Measurements from ENCODE around the gene CHAC2.

Gene CHAC2

DNA sequence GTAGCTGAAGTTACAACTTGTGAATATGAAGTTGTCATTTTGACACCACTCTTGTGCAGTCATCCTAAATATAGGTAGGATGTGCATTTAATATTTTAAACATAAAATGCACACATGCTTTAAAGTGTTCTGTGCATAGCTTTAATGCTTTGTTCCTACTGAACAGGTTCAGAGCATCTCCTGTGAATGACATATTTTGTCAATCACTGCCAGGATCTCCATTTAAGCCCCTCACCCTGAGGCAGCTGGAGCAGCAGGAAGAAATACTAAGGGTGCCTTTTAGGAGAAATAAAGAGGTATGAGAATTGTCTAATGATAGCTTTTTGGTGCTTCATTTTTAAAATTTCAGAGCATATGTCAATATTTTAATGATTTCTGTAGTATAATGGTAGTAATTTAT lies 33.9 kb downstream of the CHAC2 start:
- TF ChIP-seq ZBTB7A (IDR thresholded peaks at IDR 0.05; ENCODE audit: low read depth) = no peak
- TF ChIP-seq, protein P1, sequence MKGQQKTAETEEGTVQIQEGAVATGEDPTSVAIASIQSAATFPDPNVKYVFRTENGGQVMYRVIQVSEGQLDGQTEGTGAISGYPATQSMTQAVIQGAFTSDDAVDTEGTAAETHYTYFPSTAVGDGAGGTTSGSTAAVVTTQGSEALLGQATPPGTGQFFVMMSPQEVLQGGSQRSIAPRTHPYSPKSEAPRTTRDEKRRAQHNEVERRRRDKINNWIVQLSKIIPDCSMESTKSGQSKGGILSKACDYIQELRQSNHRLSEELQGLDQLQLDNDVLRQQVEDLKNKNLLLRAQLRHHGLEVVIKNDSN (IDR thresholded peaks at IDR 0.05) = no peak
- TF ChIP-seq FOXM1 (IDR thresholded peaks at IDR 0.05; ENCODE audit: borderline replicate concordance, low read depth) = no peak
- TF ChIP-seq TEAD4 (IDR thresholded peaks at IDR 0.05) = no peak
- TF ChIP-seq TAF1 (IDR thresholded peaks at IDR 0.05; ENCODE audit: low read depth) = no peak
- no peak for TF ChIP-seq CEBPB (IDR thresholded peaks at IDR 0.05)
- TF ChIP-seq EP300 (IDR thresholded peaks at IDR 0.05; ENCODE audit: borderline replicate concordance) = no peak
- TF ChIP-seq EGR1 (IDR thresholded peaks at IDR 0.05) = no peak

- TF ChIP-seq ZBTB7A (IDR thresholded peaks at IDR 0.05; ENCODE audit: low read depth) = no peak
- no peak for TF ChIP-seq MAX (IDR thresholded peaks at IDR 0.05)
- no peak for TF ChIP-seq RAD21 (IDR thresholded peaks at IDR 0.05; ENCODE audit: low read depth)
- no peak for TF ChIP-seq YY1 (IDR thresholded peaks at IDR 0.05; ENCODE audit: low read depth)
Observed at GRCh38 chr2:53802617-53803151, 35.1 kb downstream of the CHAC2 start.

DNA sequence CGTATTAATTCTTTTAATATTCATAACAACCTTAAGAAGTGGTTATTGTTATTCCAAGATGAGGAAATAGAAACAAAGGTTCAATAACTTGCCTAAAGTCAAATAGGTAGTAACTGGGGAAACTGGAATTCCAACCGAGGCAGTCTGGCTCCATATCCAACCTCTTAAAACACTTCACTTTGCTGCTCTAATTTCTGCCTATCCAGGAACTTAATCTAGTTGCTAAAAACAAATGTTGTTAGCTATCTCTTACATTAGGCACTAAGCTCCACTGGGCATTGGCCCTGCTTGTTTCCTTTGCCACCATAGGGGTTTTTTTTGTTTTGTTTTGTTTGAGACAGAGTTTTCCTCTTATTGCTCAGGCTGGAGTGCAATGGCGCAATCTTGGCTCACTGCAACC lies 44.0 kb downstream of the CHAC2 start:
- no peak for TF ChIP-seq CEBPB (IDR thresholded peaks at IDR 0.05)

GRCh38 chr2:53813151-53813550 lies 45.5 kb downstream of the CHAC2 start:
- TF ChIP-seq TCF12 (IDR thresholded peaks at IDR 0.05; ENCODE audit: low read depth) (no peak), MAX (IDR thresholded peaks at IDR 0.05) (no peak), CREB1 (IDR thresholded peaks at IDR 0.05; ENCODE audit: low read depth) (no peak), NFIC (IDR thresholded peaks at IDR 0.05) (no peak), TEAD4 (IDR thresholded peaks at IDR 0.05) (no peak)
- TF ChIP-seq, protein P2, sequence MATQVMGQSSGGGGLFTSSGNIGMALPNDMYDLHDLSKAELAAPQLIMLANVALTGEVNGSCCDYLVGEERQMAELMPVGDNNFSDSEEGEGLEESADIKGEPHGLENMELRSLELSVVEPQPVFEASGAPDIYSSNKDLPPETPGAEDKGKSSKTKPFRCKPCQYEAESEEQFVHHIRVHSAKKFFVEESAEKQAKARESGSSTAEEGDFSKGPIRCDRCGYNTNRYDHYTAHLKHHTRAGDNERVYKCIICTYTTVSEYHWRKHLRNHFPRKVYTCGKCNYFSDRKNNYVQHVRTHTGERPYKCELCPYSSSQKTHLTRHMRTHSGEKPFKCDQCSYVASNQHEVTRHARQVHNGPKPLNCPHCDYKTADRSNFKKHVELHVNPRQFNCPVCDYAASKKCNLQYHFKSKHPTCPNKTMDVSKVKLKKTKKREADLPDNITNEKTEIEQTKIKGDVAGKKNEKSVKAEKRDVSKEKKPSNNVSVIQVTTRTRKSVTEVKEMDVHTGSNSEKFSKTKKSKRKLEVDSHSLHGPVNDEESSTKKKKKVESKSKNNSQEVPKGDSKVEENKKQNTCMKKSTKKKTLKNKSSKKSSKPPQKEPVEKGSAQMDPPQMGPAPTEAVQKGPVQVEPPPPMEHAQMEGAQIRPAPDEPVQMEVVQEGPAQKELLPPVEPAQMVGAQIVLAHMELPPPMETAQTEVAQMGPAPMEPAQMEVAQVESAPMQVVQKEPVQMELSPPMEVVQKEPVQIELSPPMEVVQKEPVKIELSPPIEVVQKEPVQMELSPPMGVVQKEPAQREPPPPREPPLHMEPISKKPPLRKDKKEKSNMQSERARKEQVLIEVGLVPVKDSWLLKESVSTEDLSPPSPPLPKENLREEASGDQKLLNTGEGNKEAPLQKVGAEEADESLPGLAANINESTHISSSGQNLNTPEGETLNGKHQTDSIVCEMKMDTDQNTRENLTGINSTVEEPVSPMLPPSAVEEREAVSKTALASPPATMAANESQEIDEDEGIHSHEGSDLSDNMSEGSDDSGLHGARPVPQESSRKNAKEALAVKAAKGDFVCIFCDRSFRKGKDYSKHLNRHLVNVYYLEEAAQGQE (IDR thresholded peaks at IDR 0.05; ENCODE audit: low read depth) = no peak

DNA sequence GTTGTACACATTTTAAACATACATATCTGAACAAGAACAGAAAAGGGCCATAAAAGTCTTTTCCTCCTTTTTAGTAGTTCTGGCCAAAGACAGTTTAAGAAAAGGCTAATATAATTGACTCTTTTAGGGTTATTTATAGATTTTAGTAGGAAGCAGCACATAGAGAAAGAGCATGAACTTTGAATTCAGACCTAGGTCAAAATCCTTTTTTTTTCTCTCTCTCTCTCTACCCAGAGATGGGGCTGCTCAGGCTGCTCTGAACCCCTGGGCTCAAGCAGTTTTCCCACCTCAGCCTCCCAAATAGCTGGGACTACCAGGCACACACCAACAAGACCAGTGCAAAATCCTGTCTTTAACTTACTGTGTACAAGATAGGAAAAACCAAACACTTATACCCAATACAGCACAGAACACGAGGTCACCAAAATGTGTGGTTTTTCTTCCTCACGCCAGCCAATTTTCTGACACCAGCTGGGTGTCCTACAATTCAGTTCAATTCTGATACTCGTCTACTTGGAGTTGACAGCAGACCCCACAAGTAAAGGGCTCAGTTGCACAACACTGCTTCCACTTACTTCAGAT lies 51.3 kb downstream of the CHAC2 start:
- TF ChIP-seq EP300 (IDR thresholded peaks at IDR 0.05; ENCODE audit: borderline replicate concordance) = no peak
- TF ChIP-seq NFIC (IDR thresholded peaks at IDR 0.05) = no peak
- TF ChIP-seq RAD21 (IDR thresholded peaks at IDR 0.05; ENCODE audit: low read depth) = no peak
- no peak for TF ChIP-seq EGR1 (IDR thresholded peaks at IDR 0.05)
- TF ChIP-seq ZBTB7A (IDR thresholded peaks at IDR 0.05; ENCODE audit: low read depth) = no peak
- TF ChIP-seq TCF12 (IDR thresholded peaks at IDR 0.05; ENCODE audit: low read depth) = no peak
- TF ChIP-seq CREB1 (IDR thresholded peaks at IDR 0.05; ENCODE audit: low read depth) = no peak
- TF ChIP-seq FOXM1 (IDR thresholded peaks at IDR 0.05; ENCODE audit: borderline replicate concordance, low read depth) = no peak
- TF ChIP-seq TEAD4 (IDR thresholded peaks at IDR 0.05) = no peak
- no peak for TF ChIP-seq YY1 (IDR thresholded peaks at IDR 0.05; ENCODE audit: low read depth)
- TF ChIP-seq, protein P1 (IDR thresholded peaks at IDR 0.05) = no peak
- no peak for TF ChIP-seq CEBPB (IDR thresholded peaks at IDR 0.05)
- TF ChIP-seq TAF1 (IDR thresholded peaks at IDR 0.05; ENCODE audit: low read depth) = no peak
- TF ChIP-seq MAX (IDR thresholded peaks at IDR 0.05) = no peak
- TF ChIP-seq, protein P2 (IDR thresholded peaks at IDR 0.05; ENCODE audit: low read depth) = no peak

DNA sequence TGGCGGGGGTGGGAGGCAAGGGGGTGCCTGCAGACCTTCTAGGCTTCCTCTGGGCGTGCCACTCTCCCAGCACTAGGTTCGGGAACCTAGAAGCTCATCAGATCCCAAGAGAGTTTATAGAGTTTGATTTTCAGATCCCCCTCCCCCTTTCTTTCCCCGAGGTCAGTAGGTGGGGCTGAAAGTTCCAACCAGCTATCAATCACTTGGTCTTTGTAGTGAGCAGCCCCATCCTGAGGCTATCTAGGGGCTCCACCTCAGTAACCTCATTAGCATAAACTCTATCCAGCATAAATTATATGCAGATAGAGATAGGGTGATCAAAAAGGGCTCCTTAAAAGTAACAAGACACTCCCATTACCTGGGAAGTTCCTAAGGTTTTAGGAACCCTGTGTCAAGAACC lies 52.0 kb downstream of the CHAC2 start:
- TF ChIP-seq CEBPB (IDR thresholded peaks at IDR 0.05) (no peak), EP300 (IDR thresholded peaks at IDR 0.05; ENCODE audit: borderline replicate concordance) (no peak), TCF12 (IDR thresholded peaks at IDR 0.05; ENCODE audit: low read depth) (no peak), RAD21 (IDR thresholded peaks at IDR 0.05; ENCODE audit: low read depth) (no peak), EGR1 (IDR thresholded peaks at IDR 0.05) (no peak)
- TF ChIP-seq, protein P2 (IDR thresholded peaks at IDR 0.05; ENCODE audit: low read depth) = no peak

All from Ishikawa (cell line).